ENCODE results near the gene PTPRG.

The PTPRG gene

DNA sequence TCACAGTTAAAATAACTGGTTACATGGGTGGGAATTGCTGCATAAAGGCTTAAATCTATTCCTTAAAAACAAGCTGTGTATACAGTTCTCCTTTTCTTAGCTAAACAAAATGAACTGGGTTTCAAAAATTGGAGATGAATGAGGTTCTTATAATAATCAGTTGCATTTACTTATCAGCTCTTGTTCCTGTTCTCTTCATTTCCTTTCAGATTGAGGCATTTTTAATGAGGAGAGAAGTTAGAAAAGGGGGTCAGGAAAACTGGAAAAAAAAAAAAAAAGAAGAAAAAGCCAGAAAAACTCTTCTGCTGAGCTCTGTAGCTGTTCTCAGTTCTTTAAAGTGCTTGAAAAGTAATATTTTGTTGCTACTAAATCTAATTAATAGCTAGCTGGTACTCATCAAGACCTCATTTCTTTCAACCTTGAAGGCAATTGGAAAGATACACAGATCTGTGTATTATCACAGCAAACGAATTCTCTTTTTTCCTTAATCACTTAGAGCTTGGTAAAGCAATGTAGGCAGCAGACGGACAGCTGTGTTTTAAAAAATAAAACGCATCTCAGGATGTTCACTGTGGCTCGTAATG is 32.2 kb downstream of the PTPRG start:
- no peak for DNase-seq

GRCh38 chr3:61594144-61594963 is 33.0 kb downstream of the PTPRG start:
- no peak for DNase-seq

- DNase-seq, result no peak
Observed at GRCh38 chr3:61594964-61595285, 33.6 kb downstream of the PTPRG start.

- DNase-seq, result no peak
Observed at GRCh38 chr3:61595288-61595687, 33.9 kb downstream of the PTPRG start.

- DNase-seq, result no peak
Observed at GRCh38 chr3:61595826-61596225, 34.5 kb downstream of the PTPRG start.

GRCh38 chr3:61597906-61598305 is 36.5 kb downstream of the PTPRG start:
- DNase-seq, result no peak

DNA sequence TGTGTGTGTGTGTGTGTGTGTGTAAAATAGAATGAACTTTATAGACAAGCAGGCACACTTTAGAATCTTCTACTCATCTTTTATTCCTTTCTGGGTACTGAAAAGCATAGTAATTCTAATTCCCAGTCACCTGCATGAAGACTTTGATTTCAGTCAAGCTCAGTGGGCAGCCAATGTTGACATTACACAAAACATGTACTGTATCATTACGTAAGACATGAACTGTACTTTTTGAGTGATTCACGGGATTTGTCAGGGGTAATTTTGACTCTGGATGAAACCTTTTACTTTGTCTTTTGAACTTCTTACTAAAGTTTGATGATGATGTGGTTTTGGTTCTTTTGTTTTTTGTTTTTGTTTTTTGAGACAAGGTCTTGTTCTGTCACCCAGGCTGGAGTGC is 38.8 kb downstream of the PTPRG start:
- DNase-seq, result no peak

DNA sequence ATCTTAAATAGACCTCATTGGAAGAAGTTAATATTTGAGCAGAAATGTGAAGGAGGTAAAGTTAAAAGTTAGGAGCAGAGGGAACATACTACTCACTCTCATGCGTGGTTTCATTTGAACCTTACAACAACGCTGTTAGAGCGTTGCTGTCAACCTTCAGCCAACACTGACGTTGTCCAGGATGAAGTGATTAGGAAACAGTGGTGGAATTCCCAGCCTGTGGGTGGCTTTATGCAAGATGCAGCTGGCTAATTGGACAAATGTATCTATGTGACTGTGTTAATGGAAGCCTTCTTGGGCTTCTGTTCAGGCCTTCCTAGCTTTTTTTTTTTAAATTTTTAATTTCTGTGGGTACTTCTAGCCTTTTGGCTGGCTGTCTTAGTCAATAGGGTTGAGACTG is 40.5 kb downstream of the PTPRG start:
- DNase-seq, result no peak

DNA sequence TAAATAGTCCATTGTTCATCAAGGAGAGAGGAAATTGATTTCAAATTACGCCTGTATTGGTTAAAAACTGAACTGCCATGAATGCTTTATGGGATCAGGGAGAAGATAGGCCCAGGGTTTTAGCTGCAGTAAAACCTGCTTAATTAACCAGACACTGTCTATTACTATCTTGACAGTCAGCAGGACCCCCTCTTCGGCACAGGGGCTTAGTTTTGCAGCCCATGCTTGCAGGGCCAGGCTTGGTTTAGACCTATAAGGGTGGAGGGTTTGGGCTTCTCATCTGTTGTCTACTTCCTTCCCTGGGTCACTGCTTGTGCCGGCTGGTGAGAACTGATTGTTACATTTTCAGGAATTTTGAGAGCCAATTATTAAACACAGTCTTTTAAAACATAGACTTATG is 41.1 kb downstream of the PTPRG start:
- DNase-seq, result no peak

DNA sequence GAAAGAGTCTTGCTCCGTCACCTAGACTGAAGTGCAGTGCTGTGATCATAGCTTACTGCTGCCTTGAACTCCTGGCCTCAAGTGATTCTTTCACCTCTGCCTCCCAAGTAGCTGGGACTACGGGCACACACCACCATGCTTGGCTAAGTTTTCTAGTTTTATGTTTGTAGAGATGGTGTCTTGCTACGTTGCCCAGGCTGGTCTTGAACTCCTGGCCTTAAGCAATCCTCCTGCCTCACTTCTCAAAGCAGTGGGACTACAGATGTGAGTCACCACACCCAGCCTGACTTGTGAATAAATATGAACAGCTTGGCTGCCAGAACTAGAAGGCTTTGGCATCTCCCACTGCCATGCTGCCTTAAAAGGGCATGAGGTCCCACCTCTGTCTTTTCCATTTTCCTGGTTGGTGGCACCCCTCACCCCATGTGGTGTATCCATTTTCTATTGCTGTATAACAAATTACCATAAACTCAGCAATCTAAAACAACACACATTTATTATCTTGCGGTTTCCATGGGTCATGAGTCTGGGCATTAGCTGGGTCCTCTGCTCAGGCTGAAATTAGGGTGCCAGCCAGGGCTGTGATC is 44.3 kb downstream of the PTPRG start:
- no peak for DNase-seq

GRCh38 chr3:61606196-61606595 is 44.8 kb downstream of the PTPRG start:
- no peak for DNase-seq

- no peak for DNase-seq
Observed at GRCh38 chr3:61608072-61608471, 46.7 kb downstream of the PTPRG start.

DNA sequence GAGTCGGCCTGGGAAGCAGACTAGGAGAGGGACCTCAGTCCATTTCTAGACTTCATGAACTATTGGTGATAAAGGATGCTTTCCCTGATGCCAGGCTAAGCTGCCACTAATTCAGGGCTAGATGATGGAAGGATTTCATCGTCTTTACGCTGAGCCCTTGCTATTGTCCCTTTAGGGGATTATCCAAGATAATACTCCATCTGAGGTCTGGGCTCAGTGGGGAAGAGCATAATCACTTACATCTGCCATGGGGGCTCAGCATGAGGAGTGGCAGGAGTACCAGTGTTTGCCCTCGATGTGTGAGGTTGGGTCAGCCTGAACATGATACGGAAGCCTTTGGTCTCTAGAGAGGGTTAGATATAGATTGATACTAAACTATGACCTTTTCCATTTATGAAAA is 47.3 kb downstream of the PTPRG start:
- DNase-seq, result no peak

- no peak for DNase-seq
Observed at GRCh38 chr3:61610316-61610715, 48.9 kb downstream of the PTPRG start.

DNA sequence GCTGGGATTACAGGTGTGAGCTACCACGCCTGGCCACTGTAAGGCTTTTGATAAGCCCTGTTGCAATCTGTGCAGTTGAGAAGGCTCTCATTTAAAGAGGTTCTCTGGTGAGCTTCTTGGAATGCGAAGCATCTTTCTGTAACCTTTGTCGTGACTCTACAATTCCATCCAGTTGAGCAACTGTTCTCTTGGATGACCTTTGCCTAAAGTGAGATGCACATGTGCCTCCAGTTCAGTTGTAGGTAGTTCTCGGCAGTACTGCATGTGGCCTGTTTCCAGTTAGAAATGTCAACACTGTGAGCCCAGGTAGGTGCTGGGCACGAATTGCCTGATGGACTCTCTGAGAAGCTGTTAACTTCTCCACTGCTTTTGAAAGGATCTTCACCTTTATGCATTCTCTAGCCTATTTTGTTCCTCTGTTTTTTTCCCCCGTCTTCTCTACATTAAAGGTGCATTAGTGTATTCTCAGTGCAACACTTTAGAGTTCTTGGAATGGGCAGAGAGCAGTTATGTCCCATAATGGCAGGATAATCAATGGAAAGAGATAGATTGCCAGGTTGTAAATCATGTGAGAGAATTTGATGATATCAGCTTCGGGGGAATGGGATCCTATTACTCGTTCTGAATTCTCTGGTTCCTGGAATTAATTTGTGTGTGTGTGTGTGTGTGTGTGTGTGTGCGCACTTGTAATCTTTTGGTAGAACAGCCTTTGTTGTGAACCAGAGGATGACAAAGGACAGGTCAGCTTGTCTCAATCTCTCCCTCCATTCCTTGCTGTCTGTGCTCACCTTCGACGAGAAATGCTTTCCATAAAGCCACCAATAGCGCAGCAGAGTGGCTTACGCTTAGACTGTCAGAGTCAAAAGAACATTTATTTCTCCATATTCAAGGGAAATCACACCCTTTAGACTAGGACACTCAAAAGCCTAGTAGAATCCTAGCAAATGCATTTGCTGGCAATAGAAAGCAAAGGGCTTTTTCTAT is 51.1 kb downstream of the PTPRG start:
- no peak for DNase-seq

GRCh38 chr3:61613666-61614065 is 52.3 kb downstream of the PTPRG start:
- no peak for DNase-seq

GRCh38 chr3:61615643-61616042 is 54.3 kb downstream of the PTPRG start:
- no peak for DNase-seq

GRCh38 chr3:61616586-61616985 is 55.2 kb downstream of the PTPRG start:
- DNase-seq, result no peak

DNA sequence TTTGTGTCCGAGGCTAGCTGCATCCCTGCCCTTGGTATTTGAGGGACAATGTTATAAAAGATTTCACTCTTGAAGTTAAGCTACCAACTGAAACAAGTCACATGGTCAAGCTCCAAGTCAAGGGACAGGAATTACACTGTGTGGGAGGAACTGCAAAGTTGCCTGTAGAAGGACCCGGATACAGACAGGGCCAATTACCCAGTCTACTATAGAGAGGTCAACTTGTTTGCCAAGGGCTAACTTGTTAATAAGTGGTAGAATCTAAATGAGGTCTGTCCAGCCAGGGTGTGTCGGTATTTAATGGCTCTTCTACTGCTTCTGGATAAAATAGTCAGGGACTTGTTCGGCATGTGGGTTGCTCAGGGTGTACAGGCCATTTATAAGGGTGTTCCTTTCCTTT is 55.7 kb downstream of the PTPRG start:
- no peak for DNase-seq

DNA sequence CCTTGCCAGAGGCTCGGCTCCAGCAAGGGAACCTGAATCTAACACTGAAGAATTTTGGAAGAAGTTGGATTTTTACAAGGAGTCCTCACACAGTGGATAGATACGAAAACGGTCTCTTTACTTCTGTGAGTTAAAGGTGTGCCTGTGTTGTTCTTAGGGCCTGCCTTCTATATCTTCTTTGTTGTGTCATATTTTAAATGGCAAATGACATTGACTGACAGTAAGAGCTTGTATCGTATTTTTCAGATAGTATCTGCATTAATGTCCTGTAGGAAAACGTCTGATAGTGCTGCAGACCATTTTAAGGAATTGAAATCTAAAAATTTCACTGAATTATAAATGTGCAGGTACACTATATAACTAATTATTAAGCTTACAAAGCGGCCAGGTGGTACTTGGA is 56.3 kb downstream of the PTPRG start:
- DNase-seq, result no peak

DNA sequence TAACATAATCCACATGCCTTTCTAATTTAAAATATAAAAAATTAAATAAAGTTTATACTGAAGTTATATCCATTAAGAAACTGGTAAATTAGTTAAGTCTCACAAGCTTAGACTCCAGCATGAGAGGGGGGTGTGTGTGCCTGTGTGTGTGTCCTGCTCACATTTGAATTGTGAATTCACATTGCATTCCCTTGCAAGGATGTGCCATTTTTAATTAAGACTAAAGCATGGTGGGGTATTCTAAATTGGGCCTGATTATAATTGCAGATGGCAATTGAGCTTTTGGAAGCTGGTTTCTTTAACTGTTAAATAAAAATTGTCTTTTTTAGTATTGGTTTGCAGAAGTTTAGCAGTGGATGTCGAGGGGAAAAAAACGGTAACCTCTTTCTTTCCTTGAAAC is 56.9 kb downstream of the PTPRG start:
- no peak for DNase-seq

GRCh38 chr3:61618871-61619270 is 57.5 kb downstream of the PTPRG start:
- DNase-seq, result no peak

DNA sequence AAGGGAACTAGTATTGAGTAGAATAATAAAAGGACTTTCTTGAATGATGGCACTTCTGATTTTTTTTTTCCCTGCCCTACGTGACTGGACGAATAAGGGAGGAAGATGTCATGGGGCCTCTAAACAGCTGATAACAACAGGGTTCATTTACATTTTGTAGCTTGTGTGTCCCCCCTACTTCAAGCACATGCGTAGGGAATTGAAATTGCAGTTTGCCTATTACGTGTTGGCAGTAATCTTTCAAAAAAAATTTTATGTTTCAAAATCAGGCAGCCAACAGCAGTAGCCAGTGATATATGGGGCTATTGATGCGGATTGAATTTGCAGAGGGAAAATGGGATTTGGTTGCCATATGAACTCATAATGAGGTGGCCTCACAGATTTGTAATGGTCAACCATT is 58.7 kb downstream of the PTPRG start:
- no peak for DNase-seq

All from MV-4-11 (cell line).